ENCODE results near the gene ATP2C2.

DNA sequence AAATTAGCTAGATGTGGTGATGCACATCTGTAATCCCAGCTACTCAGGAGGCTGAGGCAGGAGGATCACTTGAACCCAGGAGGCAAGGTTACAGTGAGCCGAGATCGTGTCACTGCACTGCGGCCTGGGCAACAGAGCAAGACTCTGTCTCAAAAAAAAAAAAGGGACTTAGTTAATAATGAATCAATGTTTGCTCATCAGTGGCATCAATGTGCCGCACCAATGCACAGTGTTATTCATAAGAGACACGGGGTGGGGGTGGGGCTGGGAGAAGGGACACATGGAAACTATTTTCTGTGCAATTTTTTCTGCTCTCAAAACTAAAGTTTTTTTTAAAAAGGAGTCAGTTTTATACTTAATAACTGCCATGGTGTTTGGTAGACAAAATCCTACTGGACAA lies 6.8 kb upstream of the ATP2C2 start:
- TF ChIP-seq, protein P1, sequence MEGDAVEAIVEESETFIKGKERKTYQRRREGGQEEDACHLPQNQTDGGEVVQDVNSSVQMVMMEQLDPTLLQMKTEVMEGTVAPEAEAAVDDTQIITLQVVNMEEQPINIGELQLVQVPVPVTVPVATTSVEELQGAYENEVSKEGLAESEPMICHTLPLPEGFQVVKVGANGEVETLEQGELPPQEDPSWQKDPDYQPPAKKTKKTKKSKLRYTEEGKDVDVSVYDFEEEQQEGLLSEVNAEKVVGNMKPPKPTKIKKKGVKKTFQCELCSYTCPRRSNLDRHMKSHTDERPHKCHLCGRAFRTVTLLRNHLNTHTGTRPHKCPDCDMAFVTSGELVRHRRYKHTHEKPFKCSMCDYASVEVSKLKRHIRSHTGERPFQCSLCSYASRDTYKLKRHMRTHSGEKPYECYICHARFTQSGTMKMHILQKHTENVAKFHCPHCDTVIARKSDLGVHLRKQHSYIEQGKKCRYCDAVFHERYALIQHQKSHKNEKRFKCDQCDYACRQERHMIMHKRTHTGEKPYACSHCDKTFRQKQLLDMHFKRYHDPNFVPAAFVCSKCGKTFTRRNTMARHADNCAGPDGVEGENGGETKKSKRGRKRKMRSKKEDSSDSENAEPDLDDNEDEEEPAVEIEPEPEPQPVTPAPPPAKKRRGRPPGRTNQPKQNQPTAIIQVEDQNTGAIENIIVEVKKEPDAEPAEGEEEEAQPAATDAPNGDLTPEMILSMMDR (IDR thresholded peaks at IDR 0.05): no peak
- TF ChIP-seq POLR2A (IDR thresholded peaks at IDR 0.05): no peak
